Pons (tissue), 1 donor: Measurements from ENCODE around the gene EFEMP2.
A peak's percentile ranks its signal among the peaks of the same experiment; 100 is the strongest.
"Not testable (repeated sequence)": the region's sequence is repeated elsewhere in the genome, so short reads cannot be mapped to it uniquely, and the experiment has no call there.

Experiments used
- DNase-seq: peaks from one replicate; pipeline ENCODE4 v3.0.0-alpha.2; 2016; ENCODE audit warnings: low spot score

The EFEMP2 gene

DNA sequence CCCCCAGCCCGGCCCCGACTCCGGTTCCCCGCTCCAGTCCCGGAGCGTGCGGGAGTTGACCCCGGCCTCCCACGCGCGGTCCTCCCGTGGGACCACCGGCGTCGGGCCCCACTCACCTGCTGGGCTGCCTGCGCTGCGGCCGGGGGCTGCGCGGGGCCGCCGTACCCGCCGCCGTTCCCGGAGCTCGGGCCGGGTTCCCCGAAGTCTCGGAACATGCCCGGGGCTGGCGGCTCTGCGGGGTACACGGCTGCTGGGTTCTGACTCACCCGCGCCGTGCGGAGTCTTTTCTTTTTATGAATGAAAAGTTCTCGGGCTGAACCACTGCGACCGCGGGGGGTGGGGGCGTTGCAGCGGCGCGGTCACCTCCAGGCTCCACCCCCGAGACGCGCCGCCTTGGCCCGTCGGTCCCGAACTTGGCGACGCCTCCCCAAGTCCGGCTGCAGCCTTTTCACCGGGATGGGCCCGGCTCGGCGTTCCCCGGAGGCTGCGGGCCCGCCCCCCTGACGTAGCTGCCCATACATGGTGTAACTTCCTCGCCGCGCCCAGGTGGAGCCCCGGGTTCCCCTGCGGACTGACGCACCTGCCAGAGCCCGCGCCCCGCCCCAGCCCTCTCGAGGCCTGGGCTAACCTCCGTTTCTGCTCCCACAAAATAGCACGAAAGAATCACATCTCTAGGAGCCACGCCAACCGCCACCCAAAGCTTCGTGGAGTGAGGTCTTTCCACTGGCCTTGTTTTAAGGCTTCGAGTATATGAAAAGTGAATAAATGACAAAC, 27.7 kb upstream of the EFEMP2 start, which contains the start of gene FOSL1:
TSS of gene FOSL1 (minus strand) at position 264 of the 774 bp plus-strand sequence. CDS start at position 215, 49 bp downstream.
- DNase-seq = peak; percentile 44

DNA sequence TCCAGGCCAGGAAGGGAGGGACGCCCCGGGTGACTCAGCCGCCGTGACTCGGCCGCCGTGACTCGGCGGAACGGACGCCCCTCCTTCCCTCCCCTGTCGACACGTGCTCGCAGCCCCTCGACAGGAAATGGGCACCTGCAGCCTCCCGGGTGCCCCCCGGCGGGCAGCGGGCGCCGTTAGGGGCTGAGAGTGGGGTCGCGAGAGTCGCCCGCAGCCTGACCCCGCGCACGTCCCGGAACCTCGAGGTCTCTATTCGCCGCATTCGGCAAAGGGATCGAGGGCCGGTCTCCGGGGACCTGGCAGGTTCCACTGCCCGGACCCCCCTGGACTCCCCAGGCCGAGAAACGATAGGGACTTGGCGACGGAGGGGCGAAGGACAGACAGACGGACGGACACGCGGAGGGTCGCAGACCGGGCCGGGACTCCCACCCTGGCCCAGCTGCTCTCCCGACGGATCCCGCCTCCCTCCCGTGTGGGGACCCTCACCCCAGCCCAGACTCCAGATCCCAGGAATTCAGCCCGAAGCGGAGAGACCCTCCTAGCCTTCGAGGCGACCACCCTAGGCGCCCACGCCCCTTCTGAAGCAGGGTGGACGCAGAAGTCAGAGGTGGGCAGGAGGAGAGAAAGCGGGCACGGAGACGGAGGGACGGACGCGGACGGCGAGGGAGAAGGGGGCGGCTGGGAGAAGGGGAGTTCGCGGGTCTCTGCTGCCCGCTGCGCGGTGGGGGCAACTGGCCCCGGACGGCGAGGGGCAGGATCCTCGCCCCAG, 26.9 kb upstream of the EFEMP2 start:
- no peak for DNase-seq

DNA sequence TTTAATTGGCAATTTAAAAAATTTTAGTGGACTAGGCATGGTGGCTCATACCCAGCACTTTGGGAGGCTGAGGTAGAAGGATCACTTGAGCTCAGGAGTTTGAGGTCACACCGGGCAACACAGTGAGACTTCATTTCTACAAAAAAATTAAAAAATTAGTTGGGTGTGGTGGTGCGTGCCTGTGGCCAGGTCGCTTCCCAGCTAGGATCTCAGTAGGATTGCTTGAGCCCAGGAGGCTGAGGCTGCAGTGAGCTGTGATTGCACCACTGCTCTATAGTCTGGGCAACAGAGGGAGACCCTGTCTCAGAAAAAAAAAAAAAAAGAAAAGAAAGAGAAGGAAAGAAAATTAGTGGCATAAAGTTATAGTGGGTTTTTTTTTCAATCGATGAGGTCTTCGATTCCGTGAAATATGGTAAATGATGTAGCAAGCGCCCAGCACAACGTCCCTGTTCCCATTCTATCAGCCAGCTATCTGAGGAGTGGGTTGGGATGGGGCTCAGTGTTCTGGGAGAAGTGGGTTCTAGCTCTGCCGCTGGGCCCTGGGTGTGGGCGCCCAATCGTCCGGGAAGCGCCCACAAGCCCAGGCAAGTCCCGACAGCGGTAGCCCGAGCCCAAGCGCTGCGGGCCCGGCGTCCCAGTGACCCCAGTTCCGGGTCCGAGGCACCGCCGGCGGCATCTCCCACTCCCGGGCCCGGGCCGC, 26.2 kb upstream of the EFEMP2 start:
- DNase-seq = no peak

DNA sequence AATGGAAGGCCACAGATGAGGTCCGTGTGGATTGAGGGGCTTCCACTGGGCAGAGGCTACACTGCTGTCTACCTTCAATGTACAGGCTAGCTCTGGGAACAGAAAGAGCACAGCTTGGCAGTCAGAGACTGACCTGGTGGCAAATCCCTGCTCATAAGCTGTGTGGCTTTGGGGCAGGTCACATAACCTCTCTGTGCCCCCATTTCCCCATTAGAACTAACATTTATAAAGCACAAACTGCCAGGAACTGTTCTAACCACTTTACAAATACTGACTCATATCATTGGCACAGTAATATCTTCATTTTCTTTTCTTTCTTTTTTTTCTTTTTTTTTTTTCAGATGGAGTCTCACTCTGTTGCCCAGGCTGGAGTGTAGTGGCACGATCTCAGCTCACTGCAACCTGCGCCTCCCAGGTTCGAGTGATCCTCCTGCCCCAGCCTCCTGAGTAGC, 24.4 kb upstream of the EFEMP2 start:
- no peak for DNase-seq

DNA sequence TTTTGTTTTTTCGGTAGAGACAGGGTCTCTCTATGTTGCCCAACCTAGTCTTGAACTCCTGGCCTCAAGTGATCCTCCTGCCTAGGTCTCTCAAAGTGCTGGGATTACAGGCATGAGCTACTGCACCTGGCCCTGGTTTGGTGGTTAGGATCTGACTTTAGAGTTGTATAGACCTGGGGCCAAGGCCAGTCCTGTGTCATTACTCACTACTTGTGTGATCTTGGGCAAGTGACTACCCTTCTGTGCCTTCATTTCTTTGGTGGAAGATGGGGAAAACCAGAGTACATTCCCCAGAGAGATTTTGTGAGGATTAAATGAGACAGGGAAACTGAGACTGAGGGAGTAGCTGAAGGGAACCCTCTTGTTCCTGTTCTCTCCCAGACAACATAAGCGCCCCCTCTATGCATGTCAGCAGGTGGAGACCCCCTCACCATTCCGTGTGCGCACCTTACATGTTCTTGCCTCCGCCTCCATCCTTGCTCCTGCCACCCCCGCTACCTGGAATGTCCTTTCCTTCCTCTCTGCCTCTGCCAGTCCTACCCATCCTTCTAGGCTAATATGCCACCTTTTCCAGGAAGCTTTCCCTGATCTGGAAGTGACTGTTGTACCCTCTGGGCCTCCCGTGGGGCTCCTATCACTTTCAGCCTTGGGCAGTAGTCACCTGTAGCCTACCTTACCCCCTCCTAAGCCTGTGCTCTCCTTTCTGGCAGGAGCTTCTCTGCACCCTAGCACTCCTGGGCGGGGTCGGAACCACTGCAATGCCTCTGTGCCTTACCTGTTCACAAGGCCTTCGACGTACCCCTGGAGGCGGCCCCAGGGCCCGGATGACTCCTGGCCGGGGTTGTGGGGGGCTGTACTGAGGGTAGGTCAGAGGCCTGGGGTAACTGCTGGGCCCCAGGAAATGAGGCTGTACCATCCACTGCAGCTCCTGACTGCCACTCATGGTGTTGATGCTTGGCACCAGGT, 23.7 kb upstream of the EFEMP2 start:
- DNase-seq = no peak

DNA sequence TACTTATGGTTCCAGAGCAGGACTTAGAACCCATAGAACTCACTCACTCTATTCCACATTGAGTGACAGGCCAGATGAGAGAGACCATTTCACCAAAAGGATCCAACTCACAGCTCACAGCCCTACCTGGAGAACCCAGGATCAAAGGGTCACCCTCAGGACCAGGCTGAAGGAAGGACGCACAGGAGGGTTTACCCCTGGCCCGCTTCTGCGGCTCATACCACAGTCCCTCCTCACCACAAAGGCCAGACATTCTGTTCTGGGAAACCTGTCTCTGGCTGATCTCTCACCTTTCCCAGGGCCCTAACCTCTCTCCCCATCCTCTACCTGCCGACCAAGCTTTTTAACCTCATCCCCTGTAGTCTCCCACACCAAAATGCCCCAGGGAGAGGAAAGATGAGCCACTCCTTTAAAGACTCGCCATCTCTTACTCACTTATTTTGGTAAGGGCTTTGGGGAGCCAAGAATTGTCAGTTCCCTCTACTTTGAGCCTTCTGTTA, 22.9 kb upstream of the EFEMP2 start:
- DNase-seq = no peak

DNA sequence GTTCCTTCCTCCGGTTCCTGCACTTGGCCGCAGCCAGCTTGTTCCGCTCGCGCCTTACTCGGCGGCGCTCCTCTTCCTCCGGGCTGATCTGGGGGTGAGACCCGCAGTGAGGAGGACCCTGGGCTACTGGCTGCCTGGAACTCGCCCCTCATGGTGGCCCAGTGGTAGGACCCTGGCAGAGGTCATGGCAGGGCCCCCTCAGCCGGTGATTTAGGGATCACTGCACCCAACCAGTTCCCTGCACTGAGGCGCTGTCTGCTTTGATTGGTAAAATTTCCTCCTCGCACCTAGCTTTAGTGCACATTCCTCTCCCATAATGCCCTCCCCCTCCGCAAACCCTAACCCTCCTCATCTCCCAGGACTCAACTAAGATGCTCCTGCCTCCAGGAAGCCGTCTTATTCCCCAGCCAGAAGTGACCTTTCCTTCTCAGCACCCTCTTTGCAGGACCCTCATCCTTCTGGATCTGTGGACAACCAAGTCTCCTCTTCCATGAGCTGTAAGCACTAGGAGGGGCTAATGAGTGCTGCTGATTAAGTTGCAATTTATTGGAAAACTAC, 21.5 kb upstream of the EFEMP2 start:
- DNase-seq = no peak

DNA sequence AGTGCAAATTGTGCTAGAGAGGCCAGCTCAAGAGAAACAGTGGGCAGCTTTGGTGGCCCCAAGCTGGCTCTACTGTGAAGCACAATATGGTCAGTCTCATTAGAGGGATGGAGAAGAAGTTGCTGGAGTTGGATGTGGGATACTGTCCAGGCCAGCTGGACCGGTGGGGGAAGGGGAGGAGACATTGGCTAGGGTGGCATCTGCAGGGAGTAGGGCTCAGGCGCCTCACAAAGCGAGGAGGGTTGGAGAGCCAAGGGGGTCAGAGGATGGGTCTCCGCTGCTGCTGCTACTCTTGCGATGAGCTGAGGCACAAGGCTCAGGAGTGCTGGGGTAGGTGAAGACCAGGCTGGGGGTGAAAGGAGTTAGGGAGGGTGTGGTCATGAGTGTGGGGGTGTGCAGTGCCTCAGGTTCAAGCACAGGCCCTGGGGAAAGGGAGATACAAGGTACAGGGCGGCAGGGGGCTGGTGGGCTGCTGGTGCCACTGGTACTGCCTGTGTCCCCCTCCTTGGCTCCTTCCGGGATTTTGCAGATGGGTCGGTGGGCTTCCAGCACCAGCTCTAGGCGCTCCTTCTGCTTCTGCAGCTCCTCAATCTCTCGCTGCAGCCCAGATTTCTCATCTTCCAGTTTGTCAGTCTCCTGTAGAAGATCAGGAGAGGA, 20.2 kb upstream of the EFEMP2 start:
- no peak for DNase-seq

DNA sequence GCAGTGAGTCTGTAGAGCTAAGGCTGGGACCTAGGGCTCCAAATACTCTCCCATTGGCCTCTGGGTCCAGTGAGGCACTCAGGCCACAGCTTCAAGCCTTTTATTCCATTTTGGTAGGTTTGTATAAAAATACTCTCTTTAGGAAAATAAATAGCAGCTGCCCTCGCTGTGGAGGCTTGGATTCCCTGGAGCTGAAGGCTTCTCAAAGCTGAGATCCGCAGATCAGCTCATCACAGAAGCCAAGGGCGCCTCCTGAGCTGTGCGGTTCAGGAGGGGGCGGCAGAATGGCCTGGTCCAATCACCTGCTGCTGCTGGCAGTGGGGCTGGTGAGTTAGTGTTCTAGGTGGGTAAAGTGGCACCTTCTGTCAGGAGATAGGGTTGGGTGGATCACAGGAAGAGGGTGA, 19.5 kb upstream of the EFEMP2 start:
- DNase-seq = not testable (repeated sequence)

DNA sequence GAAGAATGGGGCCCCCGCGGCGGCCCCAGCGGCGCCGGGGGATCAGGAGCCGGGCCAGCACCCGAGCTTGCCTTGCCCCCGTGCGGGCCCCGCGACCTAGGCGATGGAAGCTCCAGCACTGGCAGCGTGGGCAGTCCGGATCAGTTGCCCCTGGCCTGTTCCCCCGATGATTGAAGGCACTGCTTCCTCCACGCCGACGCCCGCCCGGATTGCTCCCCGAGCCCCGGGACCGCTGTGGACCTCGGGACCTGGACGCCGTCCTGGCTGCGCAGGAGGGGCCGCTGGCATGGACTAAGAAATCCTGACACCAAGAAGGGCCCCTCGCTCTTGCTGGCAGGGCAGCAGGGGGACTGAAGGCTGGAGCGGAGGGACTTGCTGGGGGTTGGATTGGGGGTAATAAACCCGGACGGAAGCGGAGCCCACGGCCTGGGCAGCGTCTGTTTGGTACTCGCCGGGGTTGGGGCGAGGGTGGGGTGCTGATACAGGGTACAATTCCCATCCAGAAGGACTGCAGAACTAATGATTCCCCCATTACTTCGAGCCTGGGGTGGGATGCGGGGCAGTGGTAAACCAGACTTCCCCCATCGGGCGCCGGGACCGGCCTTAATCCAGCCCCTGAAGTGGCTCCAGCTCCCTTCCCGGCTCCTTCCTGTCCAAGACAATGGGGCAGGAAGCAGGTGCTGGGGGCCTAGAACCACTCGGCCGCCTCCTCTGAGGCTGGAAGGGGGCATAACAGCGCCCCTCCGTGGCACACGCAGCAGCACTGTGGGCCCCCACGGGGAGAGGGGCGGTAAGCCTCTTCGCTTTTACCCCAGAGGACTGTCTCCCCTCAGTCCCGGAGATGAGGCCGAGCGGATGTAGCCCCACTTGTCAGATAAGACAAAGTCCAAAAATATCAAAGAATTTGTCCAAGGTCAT, 18.9 kb upstream of the EFEMP2 start:
- no peak for DNase-seq

DNA sequence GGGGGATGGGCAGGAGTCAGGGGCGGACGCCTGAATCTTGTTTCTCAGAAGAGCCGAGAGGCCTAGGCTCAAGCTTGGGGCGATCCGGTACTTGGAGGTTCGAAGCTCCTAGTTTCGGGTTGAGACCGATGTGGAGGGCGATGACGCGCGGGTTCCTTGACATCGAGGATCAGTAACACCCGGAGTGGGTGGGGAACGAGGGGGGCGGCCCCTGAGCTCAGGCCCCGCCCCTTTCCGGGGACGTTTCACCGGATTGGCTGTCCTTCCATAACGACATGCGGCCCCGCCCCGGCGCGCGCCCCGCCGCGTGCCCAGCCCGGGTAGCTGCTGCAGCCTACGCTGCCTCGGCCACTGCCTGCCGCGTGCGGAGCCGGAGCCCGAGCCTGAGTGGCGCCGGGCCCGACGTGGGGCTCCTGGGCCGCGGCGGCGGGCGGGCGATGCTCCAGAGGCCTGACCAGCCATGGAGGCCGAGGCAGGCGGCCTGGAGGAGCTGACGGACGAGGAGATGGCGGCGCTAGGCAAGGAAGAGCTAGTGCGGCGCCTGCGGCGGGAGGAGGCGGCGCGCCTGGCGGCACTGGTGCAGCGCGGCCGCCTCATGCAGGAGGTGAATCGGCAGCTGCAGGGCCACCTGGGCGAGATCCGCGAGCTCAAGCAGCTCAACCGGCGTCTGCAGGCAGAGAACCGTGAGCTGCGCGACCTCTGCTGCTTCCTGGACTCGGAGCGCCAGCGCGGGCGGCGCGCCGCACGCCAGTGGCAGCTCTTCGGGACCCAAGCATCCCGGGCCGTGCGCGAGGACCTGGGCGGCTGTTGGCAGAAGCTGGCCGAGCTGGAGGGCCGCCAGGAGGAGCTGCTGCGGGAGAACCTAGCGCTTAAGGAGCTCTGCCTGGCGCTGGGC, 18.0 kb upstream of the EFEMP2 start, which contains the start of gene CCDC85B:
TSS of gene CCDC85B (plus strand) at position 350 of the 895 bp plus-strand sequence. CDS start at position 461, 111 bp downstream.
- DNase-seq = peak; percentile 98

DNA sequence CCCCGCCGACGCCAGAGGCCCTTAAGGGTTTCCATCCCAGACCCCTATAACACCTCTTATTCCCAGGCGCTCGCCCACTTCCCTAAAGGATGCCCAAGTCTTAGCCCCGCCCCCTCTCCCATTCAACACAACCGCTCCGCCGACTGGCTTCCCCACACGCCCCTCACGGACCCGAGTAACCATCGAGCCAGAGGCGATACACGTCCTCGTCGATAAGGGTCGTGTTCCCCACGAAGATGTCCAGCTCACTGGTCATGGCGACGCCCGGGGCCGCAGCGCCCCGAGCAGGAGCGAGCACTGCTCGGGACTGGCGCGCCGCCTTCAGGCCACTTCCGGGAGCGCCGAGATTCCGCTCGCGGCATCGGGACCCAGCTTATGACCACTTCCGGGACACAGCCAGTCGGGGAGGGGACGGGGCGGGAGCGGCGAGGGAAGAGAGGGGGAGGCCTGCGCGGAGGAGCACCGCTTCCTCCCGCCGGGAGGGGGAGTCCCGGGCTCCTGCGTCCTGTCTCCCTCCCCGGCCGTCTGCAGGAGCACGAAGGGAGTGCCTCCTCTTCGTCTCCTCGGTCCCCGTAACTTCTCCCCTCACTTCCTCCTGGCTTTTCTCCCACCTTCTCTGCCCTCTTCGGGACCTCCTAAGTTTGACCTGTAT, 15.7 kb upstream of the EFEMP2 start, which contains the start of gene FIBP:
TSS of gene FIBP (minus strand) at position 309 of the 652 bp plus-strand sequence. CDS start at position 256, 53 bp downstream.
- DNase-seq = peak; percentile 97

DNA sequence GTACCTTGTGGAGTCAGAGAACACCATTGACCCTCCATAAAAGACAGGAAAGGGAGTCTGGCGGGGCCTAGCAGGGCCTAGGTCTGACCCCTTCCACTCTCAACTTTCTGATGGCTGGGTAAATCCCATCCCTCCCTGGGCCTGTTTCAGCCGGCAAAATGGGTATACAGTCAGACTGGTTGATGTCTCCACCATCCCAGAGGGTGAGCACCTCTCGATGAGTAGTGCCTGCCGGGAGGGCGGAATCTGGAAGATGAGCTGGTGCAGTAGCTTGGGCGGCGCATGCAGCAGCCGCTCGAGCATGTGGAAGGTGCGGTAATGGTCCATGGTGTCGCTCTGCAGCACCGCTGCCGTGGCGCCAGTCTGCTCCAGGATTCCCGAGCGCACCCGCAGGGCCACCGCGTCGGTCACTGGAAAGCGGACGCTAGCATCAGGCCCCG, 15.1 kb upstream of the EFEMP2 start:
- no peak for DNase-seq

DNA sequence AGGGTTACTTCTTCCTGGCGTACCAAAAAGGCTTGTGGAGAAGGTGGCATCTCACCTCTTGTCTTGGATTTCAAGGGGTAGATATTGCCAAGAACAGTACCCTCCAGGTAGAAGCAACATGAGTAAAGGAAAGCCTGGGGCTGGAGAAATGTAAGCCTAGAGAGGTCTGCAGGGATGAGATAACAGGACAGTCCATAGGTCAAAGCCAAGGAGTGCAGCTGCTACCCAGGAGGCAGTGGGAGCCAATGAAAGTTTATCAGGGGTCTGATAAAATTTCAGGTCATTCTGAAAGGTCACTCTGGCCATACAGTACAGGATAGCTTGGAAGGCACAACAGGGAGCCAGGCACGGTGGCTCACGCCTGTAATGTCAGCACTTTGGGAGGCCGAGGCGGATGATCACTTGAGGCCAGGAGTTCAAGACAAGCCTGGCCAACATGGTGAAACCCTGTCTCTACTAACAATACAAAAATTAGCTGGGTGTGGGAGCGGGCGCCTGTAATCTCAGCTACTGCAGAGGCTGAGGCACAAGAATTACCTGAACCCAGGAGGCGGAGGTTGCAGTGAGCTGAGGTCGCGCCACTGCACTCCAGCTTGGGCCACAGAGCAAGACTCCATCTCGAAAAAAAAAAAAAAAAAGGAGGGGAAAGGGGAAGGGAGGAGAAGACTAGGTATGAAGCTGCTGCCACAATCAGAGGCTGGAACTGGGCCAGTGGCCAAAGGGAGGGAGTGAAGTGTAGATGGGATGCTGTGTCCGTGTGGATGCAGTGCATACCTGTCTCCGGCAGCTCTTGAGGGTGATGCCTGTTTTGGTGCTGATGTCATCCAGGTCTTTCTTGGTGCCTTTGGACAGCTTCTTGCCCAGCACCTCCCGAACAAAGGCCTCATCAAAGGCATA, 14.5 kb upstream of the EFEMP2 start:
- no peak for DNase-seq

DNA sequence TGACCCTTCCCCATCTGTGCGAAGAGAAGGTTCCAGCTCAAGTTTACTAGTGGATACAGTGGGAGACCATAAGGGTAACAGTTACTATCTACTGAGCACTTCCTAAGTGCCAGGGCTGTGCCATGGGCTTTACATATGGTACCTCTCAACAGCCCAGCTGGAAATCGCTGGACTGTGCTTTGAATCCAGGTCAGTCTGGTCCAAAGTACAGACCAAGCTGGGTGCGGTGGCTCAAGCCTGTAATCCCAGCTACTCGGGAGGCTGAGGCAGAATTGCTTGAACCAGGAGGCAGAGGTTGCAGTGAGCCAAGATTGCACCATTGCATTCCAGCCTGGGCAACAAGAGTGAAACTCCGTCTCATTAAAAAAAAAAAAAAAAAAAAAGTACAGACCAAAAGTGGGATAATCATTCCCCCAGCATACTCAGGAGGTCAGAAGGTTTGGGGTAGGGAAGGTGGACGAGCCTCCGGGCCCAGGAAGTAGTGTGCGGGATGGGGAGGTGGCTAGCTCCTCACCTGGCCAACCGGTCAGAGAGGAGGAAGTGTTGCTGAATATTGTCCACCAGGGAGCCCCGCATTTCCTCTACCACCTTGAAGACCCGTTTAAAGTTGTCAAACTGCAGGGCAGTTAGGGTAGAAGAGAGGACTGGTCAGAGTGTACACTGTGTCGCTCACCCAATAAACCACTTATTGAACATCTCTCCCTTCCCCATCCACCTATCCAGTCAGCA, 13.4 kb upstream of the EFEMP2 start:
- no peak for DNase-seq

DNA sequence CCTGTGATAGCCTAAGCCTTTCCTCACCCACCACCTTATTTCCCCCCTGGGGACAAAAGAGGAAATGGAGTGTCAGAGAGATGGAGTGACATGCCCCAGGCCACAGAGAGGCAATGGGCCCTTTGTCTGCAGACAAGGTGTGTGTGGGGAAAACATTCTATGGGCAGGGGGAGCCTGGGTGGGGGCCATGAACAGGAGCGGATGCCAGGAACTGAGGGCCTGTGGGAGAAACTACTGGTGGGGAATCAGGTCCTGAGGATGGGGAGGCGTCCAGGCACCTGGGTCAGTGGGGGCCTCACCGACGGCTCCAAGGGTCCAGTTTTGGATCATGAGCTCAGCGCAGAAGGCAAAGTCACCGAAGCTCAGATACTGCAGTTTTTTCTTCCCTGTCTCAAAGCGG, 12.6 kb upstream of the EFEMP2 start:
- DNase-seq = no peak
